Ovary (tissue), 3 donors: ENCODE measurements around the gene GNA12.

Experiments used
- CTCF ChIP-seq, 3 donors: fragments of 450-650 bp in 2 of 3; fragments of 200-600 bp in 1 of 3; IDR thresholded peaks; one replicate each; pipeline versions ENCODE4 v1.5.1 to v1.8.0; 2016 to 2022; ENCODE audit warnings: antibody characterized with exemption in 3 of 3, mild to moderate bottlenecking in 1 of 3
- EP300 ChIP-seq: sonication (generic); formaldehyde crosslinking; IDR thresholded peaks from one replicate; pipeline ENCODE4 v1.6.1; 2017; ENCODE audit warnings: antibody characterized with exemption
- donor health status: DM: no; HTN: no; CAD: no.

- TF ChIP-seq CTCF (IDR thresholded peaks at IDR 0.05) (no peak), EP300 (no peak)
These were observed 86.0 kb downstream of the GNA12 start for GRCh38 chr7:2757904-2758672.
